CD4-positive, alpha-beta T cell (primary cell): ENCODE results near the gene RPL21. TPM values are rescaled to one million over a fixed set of nuclear protein-coding genes. Genes with fewer than 3 reads are reported as not detected.

Source experiments
- ATAC-seq: fragments of 200-7000 bp; cut with Tn5 transposase; one replicate; pipeline ENCODE4 v1.10.0; 2022; ENCODE audit warnings: mild to moderate bottlenecking; ENCODE audit not compliant: poor library complexity
- CTCF ChIA-PET: fragments of 350-600 bp; sonication (Branson Sonifier 250); formaldehyde crosslinking; loops from one replicate; lab custom pipeline; 2021; ENCODE audit warnings: antibody characterized with exemption, inconsistent platforms; lab: Charles Lee
- POLR2A ChIA-PET: fragments of 350-600 bp; sonication (Branson Sonifier 250); formaldehyde crosslinking; loops from one replicate; lab custom pipeline; 2021; ENCODE audit warnings: antibody characterized with exemption, inconsistent platforms; lab: Charles Lee
- DNase-seq, 14 experiments: peaks; one replicate each; pipeline ENCODE4 v3.0.0-alpha.2; 2013 to 2020; ENCODE audit warnings: mixed read lengths in 2 of 14
- H3K27ac ChIP-seq, 2 donors: one replicate each; pipeline versions ENCODE4 v1.5.1 to v1.7.0; 2013; ENCODE audit warnings: low read length in 2 of 2, low read depth in 1 of 2, mild to moderate bottlenecking in 1 of 2
- H3K27me3 ChIP-seq, 2 experiments: 1 replicate in 1 of 2; 2 replicates in 1 of 2; pipeline versions ENCODE4 v1.6.1 to v1.7.0; 2013; ENCODE audit warnings: low read length in 2 of 2, control low read depth in 1 of 2, mild to moderate bottlenecking in 1 of 2, moderate library complexity in 1 of 2; ENCODE audit not compliant: insufficient read depth in 2 of 2, control insufficient read depth in 1 of 2
- H3K36me3 ChIP-seq: one replicate; pipeline ENCODE4 v1.6.1; 2013; ENCODE audit warnings: low read length, control low read depth; ENCODE audit not compliant: insufficient read depth
- H3K4me1 ChIP-seq: one replicate; pipeline ENCODE4 v1.6.1; 2013; ENCODE audit warnings: low read length, control low read depth; ENCODE audit not compliant: insufficient read depth
- H3K4me3 ChIP-seq: one replicate; pipeline ENCODE4 v1.5.1; 2013; ENCODE audit warnings: mild to moderate bottlenecking, low read length, moderate library complexity
- H3K9me3 ChIP-seq, 2 experiments: 1 replicate in 1 of 2; 2 replicates in 1 of 2; pipeline versions ENCODE4 v1.6.1 to v1.7.0; 2013; ENCODE audit warnings: low read length in 2 of 2, mild to moderate bottlenecking in 2 of 2, control low read depth in 1 of 2, moderate library complexity in 1 of 2; ENCODE audit not compliant: control insufficient read depth in 1 of 2, insufficient read depth in 1 of 2
- H3K27ac Mint-ChIP-seq: one replicate; pipeline ENCODE4 v1.8.0; 2020; ENCODE audit warnings: mixed read lengths
- H3K27me3 Mint-ChIP-seq: one replicate; pipeline ENCODE4 v1.8.0; 2021; ENCODE audit warnings: mixed read lengths
- H3K36me3 Mint-ChIP-seq: one replicate; pipeline ENCODE4 v1.8.0; 2021; ENCODE audit warnings: low read depth, mixed read lengths
- H3K4me1 Mint-ChIP-seq: one replicate; pipeline ENCODE4 v1.8.0; 2021; ENCODE audit warnings: low read depth, mixed read lengths
- H3K4me3 Mint-ChIP-seq: one replicate; pipeline ENCODE4 v1.8.0; 2020; ENCODE audit warnings: mild to moderate bottlenecking, mixed read lengths
- H3K9me3 Mint-ChIP-seq: one replicate; pipeline ENCODE4 v1.8.0; 2020; ENCODE audit warnings: mixed read lengths
- CTCF ChIP-seq: fragments of 200-600 bp; IDR thresholded peaks from one replicate; pipeline ENCODE4 v1.8.0; 2022; ENCODE audit warnings: antibody characterized with exemption, mild to moderate bottlenecking
- intact Hi-C, 2 experiments: fragments of 100-400 bp; cut with DNase I in 1 of 2; cut with micrococcal nuclease in 1 of 2; formaldehyde crosslinking; loops; one replicate each; pipeline versions ENCODE4 v1.15.1 to v1.9.0; 2023 to 2025; cut with DNase I, micrococcal nuclease
- total RNA-seq, 174 experiments: library from RNA in 2 of 174; stranded (reverse) in 2 of 174; gene quantifications; one replicate each; pipeline ENCODE4 v1.2.3 and lab custom pipeline; 2021 to 2026

The RPL21 gene
- total RNA-seq, 2 experiments from 2014 or later, result 2,736 to 2,941 TPM

GRCh38 chr13:27258637-27259386, 7.5 kb downstream of the RPL21 start:
- POLR2A ChIA-PET, result no interaction called here
- H3K4me3 Mint-ChIP-seq, result no peak overlapping the region
- H3K4me3 ChIP-seq, result no peak overlapping the region
- TF ChIP-seq CTCF, result no peak
- H3K4me1 ChIP-seq, result peaks cover 21% of the 10 kb centered on the region
- H3K36me3 Mint-ChIP-seq, result peaks cover 73% of the 10 kb centered on the region
- no peak overlapping the region for H3K27ac ChIP-seq
- H3K27ac Mint-ChIP-seq, result peak overlapping the region; percentile 74
- intact Hi-C loops, result loop anchor here (10.0 kb wide), 5 partner anchors 166 to 1954 kb away; partner anchors contain the start of genes CDK8 (in 1 of the 2), GTF3A (in 1 of the 2), NUP58 (in 1 of the 2) and RNF6 (in 1 of the 2)
- H3K27me3 Mint-ChIP-seq, result no peaks in the 10 kb centered on the region
- peaks cover 74% of the 10 kb centered on the region for H3K4me1 Mint-ChIP-seq
- CTCF ChIA-PET, result no interaction called here
- peaks cover 58% of the 10 kb centered on the region for H3K36me3 ChIP-seq
- no peaks in the 10 kb centered on the region for H3K27me3 ChIP-seq
- H3K9me3 ChIP-seq, result no peaks in the 10 kb centered on the region
- ATAC-seq, result no peak
- no peak for DNase-seq
- no peaks in the 10 kb centered on the region for H3K9me3 Mint-ChIP-seq

DNA sequence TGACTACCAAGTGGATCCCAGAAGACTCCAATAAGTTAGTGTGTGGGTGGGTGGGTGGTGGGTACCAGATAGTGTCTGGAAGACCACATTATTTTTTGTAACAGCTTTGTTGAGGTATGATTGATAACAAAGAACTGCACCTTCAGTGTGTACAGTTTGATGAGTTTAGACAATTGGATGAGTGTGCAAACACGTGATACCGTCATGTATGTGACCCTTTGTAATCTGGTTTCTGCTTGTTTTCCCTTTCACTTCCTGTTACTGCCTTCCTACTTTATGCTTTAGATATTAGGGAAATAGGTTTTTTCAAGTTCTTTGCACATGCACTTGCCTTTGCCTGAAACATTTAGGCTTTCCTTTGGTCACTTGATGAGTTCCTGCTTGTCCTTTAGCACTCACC, 8.5 kb downstream of the RPL21 start:
- no peaks in the 10 kb centered on the region for H3K27me3 ChIP-seq
- no peak overlapping the region for H3K4me3 ChIP-seq
- Mint-ChIP-seq H3K9me3 (no peaks in the 10 kb centered on the region), H3K4me1 (peaks cover 76% of the 10 kb centered on the region), H3K36me3 (peaks cover 63% of the 10 kb centered on the region), H3K27ac (peak overlapping the region; percentile 74), H3K4me3 (no peak overlapping the region), H3K27me3 (no peaks in the 10 kb centered on the region)
- CTCF ChIA-PET, result no interaction called here
- DNase-seq, result peak in 2 of 14 experiments; percentile 45 to 47
- peaks cover 14% of the 10 kb centered on the region for H3K4me1 ChIP-seq
- H3K36me3 ChIP-seq, result peaks cover 47% of the 10 kb centered on the region
- POLR2A ChIA-PET, result interaction anchor here (0.7 kb wide), 1 partner anchor 148 kb away, joined by 3 read pairs; no protein-coding TSS in a partner anchor
- H3K9me3 ChIP-seq, result no peaks in the 10 kb centered on the region
- TF ChIP-seq CTCF, result no peak
- ATAC-seq, result no peak
- intact Hi-C loops, result loop anchor here (10.0 kb wide), 5 partner anchors 165 to 1955 kb away; partner anchors contain the start of genes CDK8 (in 1 of the 2), GTF3A (in 1 of the 2), NUP58 (in 1 of the 2) and RNF6 (in 1 of the 2)
- peak overlapping the region in 1 of 2 donors; percentile 10 for H3K27ac ChIP-seq

DNA sequence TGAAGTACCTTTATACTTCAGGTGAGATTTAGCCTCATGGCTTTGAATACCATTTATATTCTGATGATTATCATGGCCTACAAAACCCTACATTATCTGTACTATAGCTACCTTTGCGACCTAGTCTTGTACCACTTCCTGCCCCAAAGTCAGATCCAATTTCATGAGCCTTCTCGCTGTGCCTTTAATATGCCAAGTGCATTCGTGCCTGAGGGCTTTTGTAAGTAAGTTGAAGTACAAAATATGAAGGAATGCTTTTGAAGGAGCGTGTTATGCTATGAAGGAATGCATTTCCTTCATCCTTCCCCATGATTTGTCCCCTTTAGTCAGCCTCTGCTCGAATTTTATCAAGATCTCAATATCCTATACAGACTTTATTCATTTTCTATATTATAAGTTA, 10.0 kb downstream of the RPL21 start:
- POLR2A ChIA-PET, result interaction anchor here (2.0 kb wide), 1 partner anchor 10 kb away, joined by 6 read pairs; the partner anchor contains the start of gene RPL21

More for the DNA sequence above, 10.0 kb downstream of the RPL21 start:
- ATAC-seq (peak; percentile 62), DNase-seq (no peak)
- Mint-ChIP-seq H3K27me3 (no peaks in the 10 kb centered on the region), H3K36me3 (peaks cover 48% of the 10 kb centered on the region), H3K9me3 (no peaks in the 10 kb centered on the region), H3K4me3 (no peak overlapping the region), H3K4me1 (peaks cover 73% of the 10 kb centered on the region), H3K27ac (peak overlapping the region; percentile 50)
- TF ChIP-seq CTCF, result no peak
- CTCF ChIA-PET, result no interaction called here
- Histone ChIP-seq H3K4me1 (peaks cover 10% of the 10 kb centered on the region), H3K36me3 (peaks cover 32% of the 10 kb centered on the region), H3K4me3 (no peak overlapping the region), H3K27me3 (no peaks in the 10 kb centered on the region), H3K9me3 (no peaks in the 10 kb centered on the region), H3K27ac (peak overlapping the region in 1 of 2 donors; percentile 31)
- intact Hi-C loops, result no loop called here
